HEK293T (cell line): ENCODE results near the gene RASGEF1B.

Experiments
- CTCF ChIA-PET: fragments of 350-600 bp; formaldehyde crosslinking; extraction: SDS; loops from one replicate; lab custom pipeline; 2021; ENCODE audit warnings: antibody characterized with exemption, inconsistent platforms; lab: Yijun Ruan, JAX
- POLR2A ChIA-PET: fragments of 350-600 bp; formaldehyde crosslinking; extraction: SDS; loops from one replicate; lab custom pipeline; 2020; ENCODE audit warnings: antibody characterized with exemption, inconsistent platforms; lab: Yijun Ruan, JAX
- DNase-seq: peaks from one replicate; pipeline ENCODE4 v3.0.0; 2012; ENCODE audit warnings: mixed read lengths; ENCODE audit errors: extremely low spot score
- ARNT ChIP-seq: fragments of 450-650 bp; IDR thresholded peaks from 2 replicates; pipeline ENCODE4 v1.6.1; 2017; ENCODE audit warnings: mild to moderate bottlenecking
- BHLHE40 ChIP-seq: fragments of 450-650 bp; IDR thresholded peaks from 2 replicates; pipeline ENCODE4 v1.6.1; 2016; ENCODE audit warnings: mild to moderate bottlenecking, moderate library complexity, borderline replicate concordance
- CTBP1 ChIP-seq: fragments of 450-650 bp; IDR thresholded peaks from 2 replicates; pipeline ENCODE4 v1.6.1; 2016; ENCODE audit warnings: borderline replicate concordance
- ELF4 ChIP-seq: fragments of 450-650 bp; IDR thresholded peaks from 2 replicates; pipeline ENCODE4 v1.6.1; 2017; ENCODE audit warnings: antibody characterized with exemption
- FOXA1 ChIP-seq: fragments of 450-650 bp; IDR thresholded peaks from 2 replicates; pipeline ENCODE4 v1.6.1; 2016; ENCODE audit warnings: mild to moderate bottlenecking
- FOXK2 ChIP-seq: fragments of 450-650 bp; IDR thresholded peaks from 2 replicates; pipeline ENCODE4 v1.6.1; 2016; ENCODE audit warnings: mild to moderate bottlenecking
- FOXM1 ChIP-seq: fragments of 450-650 bp; IDR thresholded peaks from 2 replicates; pipeline ENCODE4 v1.6.1; 2017; ENCODE audit warnings: mild to moderate bottlenecking, borderline replicate concordance
- HDGF ChIP-seq: fragments of 450-650 bp; IDR thresholded peaks from 2 replicates; pipeline ENCODE4 v1.6.1; 2017; ENCODE audit warnings: antibody characterized with exemption, borderline replicate concordance
- L3MBTL2 ChIP-seq: fragments of 450-650 bp; conservative IDR thresholded peaks from 2 replicates; pipeline ENCODE4 v1.6.1; 2016; ENCODE audit warnings: mild to moderate bottlenecking
- LEF1 ChIP-seq: fragments of 450-650 bp; IDR thresholded peaks from 2 replicates; pipeline ENCODE4 v1.6.1; 2017; ENCODE audit warnings: mild to moderate bottlenecking, borderline replicate concordance
- NFRKB ChIP-seq: fragments of 450-650 bp; IDR thresholded peaks from 2 replicates; pipeline ENCODE4 v1.6.1; 2016; ENCODE audit warnings: mild to moderate bottlenecking, moderate library complexity
- PKNOX1 ChIP-seq: fragments of 450-650 bp; IDR thresholded peaks from 2 replicates; pipeline ENCODE4 v1.6.1; 2016
- SP1 ChIP-seq: fragments of 450-650 bp; IDR thresholded peaks from 2 replicates; pipeline ENCODE4 v1.6.1; 2017
- SUZ12 ChIP-seq: fragments of 450-650 bp; IDR thresholded peaks from 2 replicates; pipeline ENCODE4 v1.6.1; 2016; ENCODE audit warnings: mild to moderate bottlenecking
- TARDBP ChIP-seq: fragments of 450-650 bp; IDR thresholded peaks from 2 replicates; pipeline ENCODE4 v1.6.1; 2016
- ZNF384 ChIP-seq: fragments of 450-650 bp; IDR thresholded peaks from 2 replicates; pipeline ENCODE4 v1.6.1; 2016

The RASGEF1B gene

GRCh38 chr4:81395239-81395638, 76.5 kb downstream of the RASGEF1B start:
- no peak for DNase-seq
- ChIA-PET CTCF (no interaction called here), POLR2A (no interaction called here)
- TF ChIP-seq TARDBP (no peak), FOXA1 (no peak), LEF1 (no peak), CTBP1 (no peak), PKNOX1 (no peak), FOXK2 (no peak)

- POLR2A ChIA-PET = no interaction called here
- TF ChIP-seq LEF1 (no peak), FOXM1 (no peak), ELF4 (no peak), FOXK2 (no peak), SP1 (no peak), FOXA1 (no peak), CTBP1 (no peak), TARDBP (no peak), BHLHE40 (no peak), SUZ12 (no peak), PKNOX1 (no peak), ZNF384 (no peak), NFRKB (no peak)
- DNase-seq = no peak
- CTCF ChIA-PET = no interaction called here
Measured at GRCh38 chr4:81392164-81392563, 79.5 kb downstream of the RASGEF1B start.

- TF ChIP-seq BHLHE40 = no peak
- TF ChIP-seq FOXK2 = no peak
- no peak for TF ChIP-seq L3MBTL2
- TF ChIP-seq SUZ12 = no peak
- no peak for TF ChIP-seq FOXA1
- TF ChIP-seq HDGF = no peak
- no peak for TF ChIP-seq ZNF384
- no peak for TF ChIP-seq TARDBP
- TF ChIP-seq ELF4 = no peak
- no peak for TF ChIP-seq LEF1
- TF ChIP-seq CTBP1 = no peak
- POLR2A ChIA-PET = no interaction called here
- no peak for DNase-seq
- CTCF ChIA-PET = interaction anchor here (0.9 kb wide), 1 partner anchor 38 kb away, joined by 3 read pairs; no protein-coding TSS in a partner anchor
Measured at GRCh38 chr4:81389720-81390119, 82.0 kb downstream of the RASGEF1B start.

- no peak for DNase-seq
- ChIA-PET CTCF (no interaction called here), POLR2A (no interaction called here)
- no peak for TF ChIP-seq TARDBP
- TF ChIP-seq NFRKB = no peak
- no peak for TF ChIP-seq L3MBTL2
- TF ChIP-seq ZNF384 = no peak
- TF ChIP-seq HDGF = no peak
- no peak for TF ChIP-seq CTBP1
Measured at GRCh38 chr4:81380437-81380836, 91.3 kb downstream of the RASGEF1B start.

- ChIA-PET POLR2A (no interaction called here), CTCF (no interaction called here)
- no peak for TF ChIP-seq TARDBP
- TF ChIP-seq LEF1 = no peak
- no peak for TF ChIP-seq FOXK2
- TF ChIP-seq ELF4 = no peak
- no peak for DNase-seq
Measured at GRCh38 chr4:81378386-81378785, 93.3 kb downstream of the RASGEF1B start.

GRCh38 chr4:81377191-81377590, 94.5 kb downstream of the RASGEF1B start:
- TF ChIP-seq ZNF384 = no peak
- no peak for TF ChIP-seq SP1
- TF ChIP-seq L3MBTL2 = no peak
- DNase-seq = no peak
- CTCF ChIA-PET = no interaction called here
- POLR2A ChIA-PET = no interaction called here

GRCh38 chr4:81376720-81377119, 95.0 kb downstream of the RASGEF1B start:
- TF ChIP-seq BHLHE40 = no peak
- no peak for TF ChIP-seq TARDBP
- no peak for TF ChIP-seq ARNT
- TF ChIP-seq L3MBTL2 = no peak
- TF ChIP-seq FOXK2 = no peak
- TF ChIP-seq ZNF384 = no peak
- TF ChIP-seq LEF1 = no peak
- no peak for TF ChIP-seq SP1
- no peak for TF ChIP-seq SUZ12
- TF ChIP-seq ELF4 = no peak
- TF ChIP-seq HDGF = no peak
- no peak for TF ChIP-seq CTBP1
- TF ChIP-seq FOXM1 = no peak
- TF ChIP-seq NFRKB = no peak
- no peak for TF ChIP-seq FOXA1
- TF ChIP-seq PKNOX1 = no peak
- no peak for DNase-seq
- POLR2A ChIA-PET = no interaction called here
- CTCF ChIA-PET = no interaction called here
